HEK293 (cell line): ENCODE data around the gene TAF6L.
A peak's percentile ranks its signal among the peaks of the same experiment; 100 is the strongest.

ENCODE experiments used
- CTCF ChIA-PET: fragments of 350-600 bp; formaldehyde crosslinking; extraction: SDS; loops from one replicate; lab custom pipeline; 2021; ENCODE audit warnings: antibody characterized with exemption; lab: Yijun Ruan, JAX
- POLR2A ChIA-PET: fragments of 300-600 bp; formaldehyde crosslinking; extraction: SDS; loops from one replicate; lab custom pipeline; 2020; ENCODE audit warnings: antibody characterized with exemption, inconsistent platforms; lab: Yijun Ruan, JAX
- H3K27ac ChIP-seq: fragments of 200-500 bp; sonication (Bioruptor generic); 2 replicates; pipeline ENCODE4 v1.5.1; 2014; ENCODE audit warnings: low read depth, low read length, control low read depth, inconsistent platforms; ENCODE audit errors: extremely low read depth
- H3K36me3 ChIP-seq, 2 experiments: fragments of 200-500 bp in 1 of 2; sonication (Bioruptor generic) in 1 of 2; 1 replicate in 1 of 2; 2 replicates in 1 of 2; pipeline ENCODE4 v1.5.1; 2014 to 2017; ENCODE audit warnings: inconsistent platforms in 2 of 2, low read length in 2 of 2; ENCODE audit not compliant: control insufficient read depth in 2 of 2, insufficient read depth in 1 of 2
- H3K4me1 ChIP-seq: fragments of 200-500 bp; sonication (Bioruptor generic); 2 replicates; pipeline ENCODE4 v1.5.1; 2014; ENCODE audit warnings: mild to moderate bottlenecking, low read length, inconsistent platforms; ENCODE audit not compliant: control insufficient read depth, insufficient read depth
- H3K4me3 ChIP-seq: 2 replicates; pipeline ENCODE4 v1.5.1; 2011; ENCODE audit warnings: low read depth, mild to moderate bottlenecking, control low read depth, low read length, moderate library complexity
- H3K9me3 ChIP-seq: fragments of 200-500 bp; sonication (Bioruptor generic); 2 replicates; pipeline ENCODE4 v1.5.1; 2014; ENCODE audit warnings: low read depth, low read length, inconsistent platforms; ENCODE audit not compliant: control insufficient read depth, insufficient read depth
- GLIS2 ChIP-seq: fragments of 450-650 bp; formaldehyde crosslinking; IDR thresholded peaks from 2 replicates; pipeline ENCODE4 v1.5.1; 2016; ENCODE audit warnings: missing biosample characterization, missing genetic modification characterization
- HOXC10 ChIP-seq: sonication (generic); formaldehyde crosslinking; IDR thresholded peaks from 2 replicates; pipeline ENCODE4 v1.8.1; 2023; ENCODE audit warnings: mild to moderate bottlenecking, missing genetic modification reagents
- KLF8 ChIP-seq: fragments of 450-650 bp; formaldehyde crosslinking; IDR thresholded peaks from 2 replicates; pipeline ENCODE4 v1.5.1; 2016; ENCODE audit warnings: missing biosample characterization, missing genetic modification characterization
- PRDM1 ChIP-seq: fragments of 450-650 bp; formaldehyde crosslinking; IDR thresholded peaks from 2 replicates; pipeline ENCODE4; 2016; ENCODE audit warnings: missing biosample characterization, missing genetic modification characterization
- REST ChIP-seq: fragments of 450-650 bp; formaldehyde crosslinking; IDR thresholded peaks from 2 replicates; pipeline ENCODE4 v1.5.1; 2016; ENCODE audit warnings: missing biosample characterization, missing genetic modification characterization
- SP2 ChIP-seq: fragments of 450-650 bp; formaldehyde crosslinking; IDR thresholded peaks from 2 replicates; pipeline ENCODE4 v1.5.1; 2016; ENCODE audit warnings: missing biosample characterization, missing genetic modification characterization
- SP3 ChIP-seq: fragments of 450-650 bp; formaldehyde crosslinking; IDR thresholded peaks from 2 replicates; pipeline ENCODE4 v1.5.1; 2016; ENCODE audit warnings: missing biosample characterization, missing genetic modification characterization
- WT1 ChIP-seq: fragments of 450-650 bp; formaldehyde crosslinking; IDR thresholded peaks from 2 replicates; pipeline ENCODE4 v1.5.1; 2016; ENCODE audit warnings: missing biosample characterization, missing genetic modification characterization
- ZBTB1 ChIP-seq: fragments of 450-650 bp; formaldehyde crosslinking; IDR thresholded peaks from 2 replicates; pipeline ENCODE4 v1.5.1; 2016; ENCODE audit warnings: missing biosample characterization, missing genetic modification characterization
- ZBTB17 ChIP-seq: fragments of 450-650 bp; formaldehyde crosslinking; IDR thresholded peaks from 2 replicates; pipeline ENCODE4 v1.5.1; 2016; ENCODE audit warnings: missing biosample characterization, missing genetic modification characterization
- ZBTB20 ChIP-seq: fragments of 450-650 bp; formaldehyde crosslinking; IDR thresholded peaks from 2 replicates; pipeline ENCODE4 v1.5.1; 2016; ENCODE audit warnings: missing biosample characterization, missing genetic modification characterization
- ZBTB48 ChIP-seq: fragments of 450-650 bp; formaldehyde crosslinking; IDR thresholded peaks from 2 replicates; pipeline ENCODE4 v1.5.1; 2016; ENCODE audit warnings: missing biosample characterization, missing genetic modification characterization
- ZBTB8A ChIP-seq: fragments of 450-650 bp; formaldehyde crosslinking; IDR thresholded peaks from 2 replicates; pipeline ENCODE4 v1.5.1; 2016; ENCODE audit warnings: missing biosample characterization, missing genetic modification characterization
- ZNF140 ChIP-seq: fragments of 450-650 bp; formaldehyde crosslinking; IDR thresholded peaks from 2 replicates; pipeline ENCODE4 v1.5.1; 2016; ENCODE audit warnings: missing biosample characterization, missing genetic modification characterization
- ZNF211 ChIP-seq: fragments of 450-650 bp; formaldehyde crosslinking; IDR thresholded peaks from 2 replicates; pipeline ENCODE4 v1.5.1; 2016; ENCODE audit warnings: low read depth, missing biosample characterization, missing genetic modification characterization
- ZNF292 ChIP-seq: fragments of 450-650 bp; formaldehyde crosslinking; IDR thresholded peaks from 2 replicates; pipeline ENCODE4 v1.5.1; 2016; ENCODE audit warnings: low read depth, missing biosample characterization, missing genetic modification characterization, borderline replicate concordance
- ZNF335 ChIP-seq: fragments of 450-650 bp; formaldehyde crosslinking; conservative IDR thresholded peaks from 2 replicates; pipeline ENCODE4 v1.5.1; 2016; ENCODE audit warnings: missing biosample characterization, missing genetic modification characterization
- ZNF521 ChIP-seq: fragments of 450-650 bp; formaldehyde crosslinking; IDR thresholded peaks from 2 replicates; pipeline ENCODE4 v1.5.1; 2017; ENCODE audit warnings: missing biosample characterization, mild to moderate bottlenecking, missing genetic modification characterization
- ZNF555 ChIP-seq: fragments of 450-650 bp; formaldehyde crosslinking; conservative IDR thresholded peaks from 2 replicates; pipeline ENCODE4 v1.5.1; 2017; ENCODE audit warnings: missing biosample characterization, mild to moderate bottlenecking, missing genetic modification characterization, inconsistent platforms
- ZNF571 ChIP-seq: fragments of 450-650 bp; formaldehyde crosslinking; IDR thresholded peaks from 2 replicates; pipeline ENCODE4 v1.5.0; 2017; ENCODE audit warnings: missing biosample characterization, missing genetic modification characterization
- ZNF621 ChIP-seq: fragments of 450-650 bp; formaldehyde crosslinking; IDR thresholded peaks from 2 replicates; pipeline ENCODE4 v1.5.1; 2017; ENCODE audit warnings: missing biosample characterization, missing genetic modification characterization
- ZNF629 ChIP-seq: fragments of 450-650 bp; formaldehyde crosslinking; IDR thresholded peaks from 2 replicates; pipeline ENCODE4 v1.5.1; 2017; ENCODE audit warnings: missing biosample characterization, missing genetic modification characterization
- ZNF660 ChIP-seq: fragments of 450-650 bp; IDR thresholded peaks from 2 replicates; pipeline ENCODE4 v1.5.1; 2018; ENCODE audit warnings: missing biosample characterization, mild to moderate bottlenecking, missing genetic modification characterization
- ZNF792 ChIP-seq: fragments of 450-650 bp; formaldehyde crosslinking; IDR thresholded peaks from 2 replicates; pipeline ENCODE4 v1.5.1; 2016; ENCODE audit warnings: missing biosample characterization, missing genetic modification characterization
- ZSCAN5A ChIP-seq: fragments of 450-650 bp; formaldehyde crosslinking; IDR thresholded peaks from 2 replicates; pipeline ENCODE4 v1.5.1; 2016; ENCODE audit warnings: missing biosample characterization, missing genetic modification characterization

TAF6L gene

DNA sequence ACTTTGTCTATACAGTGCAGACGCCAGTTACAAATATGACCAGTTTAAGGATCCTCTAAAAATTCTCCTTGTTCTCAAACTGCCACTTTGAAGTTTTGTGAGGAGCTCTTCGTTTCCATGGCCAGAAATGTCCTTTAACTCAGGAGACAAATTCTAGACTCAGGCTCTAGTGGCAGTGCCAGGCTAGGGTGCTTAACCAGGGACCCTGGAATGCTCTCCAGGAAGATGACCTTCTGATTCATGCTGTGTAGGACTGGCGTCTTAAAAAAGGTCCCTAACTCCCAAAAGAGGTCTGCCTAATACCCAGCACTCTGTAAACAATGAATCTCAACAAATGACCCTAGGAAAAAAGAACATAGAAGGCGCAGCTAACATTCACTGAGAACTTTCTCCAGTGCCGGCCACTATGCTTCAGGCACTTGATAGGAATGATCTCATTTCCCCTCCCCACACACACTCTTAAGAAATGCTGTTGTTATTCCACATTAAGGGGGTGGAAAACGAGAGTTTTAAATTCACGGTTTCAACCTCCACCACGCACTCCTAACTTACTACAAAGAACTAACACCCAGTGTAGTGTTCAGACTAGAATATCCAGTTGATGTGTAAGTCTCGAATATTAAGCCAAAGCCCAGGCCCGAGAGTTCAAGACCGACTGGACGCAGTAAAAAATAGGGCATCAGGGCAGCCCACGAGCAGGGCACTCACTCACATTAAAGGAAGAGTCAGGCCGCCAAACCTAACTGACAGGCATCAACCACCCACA lies 33.3 kb downstream of the TAF6L start:
- H3K4me3 ChIP-seq: peak overlapping the region; percentile 84
- peaks cover 17 to 47% of the 10 kb centered on the region in 2 experiments for H3K36me3 ChIP-seq
- ChIA-PET CTCF (interaction anchor here (0.8 to 1.7 kb wide), 5 partner anchors 10 to 124 kb away, joined by 3 to 5 read pairs (median 3); no protein-coding TSS in a partner anchor), POLR2A (interaction anchor here (0.8 to 3.0 kb wide), 16 partner anchors 8 to 85 kb away, joined by 3 to 11 read pairs (median 4); partner anchors contain the start of genes HNRNPUL2, STX5, TEX54 and TMEM179B)
- H3K27ac ChIP-seq: peak overlapping the region; percentile 63
- TF ChIP-seq PRDM1 (tag by site-specific recombination): peak; percentile 84
- no peak for TF ChIP-seq ZNF621
- peak; percentile 6; the same call in 1 of the 2 replicates for TF ChIP-seq ZNF660 (tag by site-specific recombination)
- TF ChIP-seq ZNF335 (tag by site-specific recombination): peak; percentile 45; the same call in 1 of the 2 replicates
- TF ChIP-seq ZBTB48 (tag by site-specific recombination): peak; percentile 89
- TF ChIP-seq ZBTB1 (tag by site-specific recombination): no peak
- H3K9me3 ChIP-seq: no peaks in the 10 kb centered on the region
- H3K4me1 ChIP-seq: no peaks in the 10 kb centered on the region

DNA sequence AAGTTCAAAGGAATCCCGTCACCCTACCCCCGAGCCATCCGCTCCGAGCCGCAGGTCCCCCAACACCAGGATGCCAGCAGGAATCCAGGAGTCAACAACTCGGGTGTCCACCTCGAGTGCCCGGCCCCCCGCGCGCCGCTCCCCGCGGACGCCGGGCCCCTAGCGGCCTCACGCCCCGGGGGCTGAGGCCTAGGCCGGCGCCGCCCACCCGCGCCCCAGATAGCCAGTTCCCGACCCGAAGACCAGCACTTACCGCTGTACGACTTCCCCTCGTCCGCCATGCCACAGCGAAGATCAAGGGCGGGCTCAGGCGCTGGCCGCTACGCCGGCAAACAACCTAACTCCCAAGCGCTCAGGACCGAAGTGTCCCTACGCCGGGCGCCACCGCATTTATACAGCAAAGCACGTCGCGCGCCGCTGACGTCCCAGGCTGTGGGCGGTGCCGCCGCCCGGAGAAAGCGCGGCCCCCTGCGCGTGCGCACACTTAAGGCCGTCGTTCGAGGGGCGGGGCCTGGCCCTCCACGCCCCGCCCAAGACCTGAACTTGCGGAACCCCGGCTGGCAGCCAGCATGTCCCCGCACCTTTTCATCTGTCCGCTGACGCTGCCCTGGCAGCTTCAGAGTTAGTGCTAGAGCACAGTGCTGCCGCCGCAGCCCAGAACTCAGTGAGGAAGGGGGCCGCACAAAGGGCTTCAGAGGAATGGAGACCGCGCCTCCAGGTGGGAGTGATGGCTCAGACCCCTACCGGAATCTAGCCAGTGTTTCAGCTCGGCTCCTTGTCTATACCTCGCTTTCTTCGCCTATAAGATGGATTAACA lies 34.1 kb downstream of the TAF6L start, which contains the start of gene NXF1:
Gene NXF1, minus strand, starts transcription at position 365 of the 817 bp plus-strand sequence. Its CDS starts 84 bp downstream, at position 281.
- peak within 1 kb of the TSS; percentile 84 for H3K4me3 ChIP-seq
- POLR2A ChIA-PET: interaction anchor here (0.6 to 3.5 kb wide), 19 partner anchors 7 to 161 kb away, joined by 3 to 25 read pairs (median 6); partner anchors contain the start of genes C11orf98, CSKMT, HNRNPUL2 and POLR2G
- H3K27ac ChIP-seq: peak within 1 kb of the TSS; percentile 63
- no peaks in the 10 kb centered on the region for H3K9me3 ChIP-seq
- CTCF ChIA-PET: no interaction called here
- peaks cover 17 to 39% of the 10 kb centered on the region in 2 experiments for H3K36me3 ChIP-seq
- no peaks in the 10 kb centered on the region for H3K4me1 ChIP-seq
- TF ChIP-seq ZNF571 (tag by site-specific recombination) (no peak), ZSCAN5A (tag by site-specific recombination) (peak; percentile 89), ZNF629 (tag by site-specific recombination) (peak; percentile 75), WT1 (tag by site-specific recombination) (no peak), KLF8 (tag by site-specific recombination) (peak; percentile 68), ZNF792 (tag by site-specific recombination) (no peak), ZBTB8A (tag by site-specific recombination) (peak; percentile 94), HOXC10 (CRISPR knock-in tag) (0 out of 2 replicates have a peak, but pooled peaks have one; percentile 65), ZBTB20 (peak; percentile 44; the same call in 1 of the 2 replicates), ZNF292 (no peak), SP3 (tag by site-specific recombination) (peak; percentile 88), ZBTB17 (tag by site-specific recombination) (0 out of 2 replicates have a peak, but pooled peaks have one; percentile 4), ZNF555 (tag by site-specific recombination) (no peak), REST (tag by site-specific recombination) (0 out of 2 replicates have a peak, but pooled peaks have one; percentile 18), ZNF140 (no peak), SP2 (tag by site-specific recombination) (peak; percentile 84), GLIS2 (tag by site-specific recombination) (peak; percentile 48), ZNF521 (no peak), ZNF211 (tag by site-specific recombination) (no peak)
